ENCODE measurements around the gene PLIN3. TPM values are rescaled to one million over a fixed set of nuclear protein-coding genes. Genes with fewer than 3 reads are reported as not detected.

PLIN3 gene
- total and polyA plus RNA-seq, 9 of the 15 experiments (the other 6 are each of a cell fraction or from before 2014, with no cell fraction given) = 7.5 to 75.6 (median 43.1) TPM

DNA sequence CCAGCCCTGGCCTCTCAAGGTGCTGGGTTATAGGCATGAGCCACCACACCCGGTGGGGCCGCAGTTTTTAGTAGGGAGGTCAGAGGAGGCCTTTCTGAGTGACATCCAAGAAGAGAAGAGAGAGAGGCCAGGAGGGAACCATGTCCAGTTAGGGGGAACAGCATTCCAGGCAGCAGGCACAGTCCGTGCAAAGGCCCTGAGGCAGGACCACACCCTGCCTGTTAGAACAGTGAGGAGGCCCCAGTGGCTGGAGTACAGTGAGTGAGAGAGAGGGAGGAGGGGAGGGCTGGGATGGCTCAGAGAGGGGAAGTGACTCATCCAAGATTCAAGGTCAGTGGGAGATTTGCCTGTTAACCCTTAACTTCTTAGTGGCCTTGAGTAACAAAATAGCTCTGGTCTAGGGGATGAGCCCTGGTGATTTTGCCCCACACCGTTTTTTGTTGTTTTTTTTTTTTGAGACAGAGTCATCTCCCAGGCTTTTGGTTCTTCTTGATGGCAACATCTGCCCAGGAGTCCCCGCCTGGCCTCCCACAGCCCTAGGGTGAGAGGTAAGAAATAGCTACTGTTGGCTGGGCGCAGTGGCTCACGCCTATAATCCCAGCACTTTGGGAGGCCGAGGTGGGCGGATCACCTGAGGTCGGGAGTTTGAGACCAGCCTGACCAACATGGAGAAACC, 2.7 kb upstream of the PLIN3 start (continued):
- TF ChIP-seq ZNF224 (CRISPR knock-in tag; IDR thresholded peaks at IDR 0.05) (no peak), ETV1 (tag; conservative IDR thresholded peaks at IDR 0.05; ENCODE audit: low read depth) (peak; percentile 97), EHMT2 (IDR thresholded peaks at IDR 0.05) (no peak), CBX8 (IDR thresholded peaks at IDR 0.05; ENCODE audit: borderline replicate concordance, extremely low read depth, low read depth, low read length, poor library complexity, severe bottlenecking) (no peak), SIRT6 (IDR thresholded peaks at IDR 0.05; ENCODE audit: low read depth, low read length) (no peak), ZNF830 (CRISPR knock-in tag; IDR thresholded peaks at IDR 0.05) (no peak), ZNF12 (CRISPR knock-in tag; IDR thresholded peaks at IDR 0.05) (no peak), MAFG (tag; conservative IDR thresholded peaks at IDR 0.05) (no peak), GTF2E2 (tag; IDR thresholded peaks at IDR 0.05) (no peak), ZNF274 (IDR thresholded peaks at IDR 0.05; ENCODE audit: borderline replicate concordance, low read depth, low read length) (no peak), RBFOX2 (IDR thresholded peaks at IDR 0.05; ENCODE audit: low read depth, low read length) (no peak), SAFB (IDR thresholded peaks at IDR 0.05; ENCODE audit: borderline replicate concordance, low read depth, low read length) (no peak), DNMT1 (IDR thresholded peaks at IDR 0.05) (no peak), NFIC (IDR thresholded peaks at IDR 0.05) (peak; percentile 63), ERF (CRISPR knock-in tag; IDR thresholded peaks at IDR 0.05) (no peak), SMARCB1 (IDR thresholded peaks at IDR 0.05; ENCODE audit: insufficient read length, low read depth) (peak; percentile 39), TEAD4 (IDR thresholded peaks at IDR 0.05; ENCODE audit: low read length) (peak; percentile 44), TEAD4 (CRISPR knock-in tag; IDR thresholded peaks at IDR 0.05; ENCODE audit: borderline replicate concordance) (no peak), ZNF140 (CRISPR knock-in tag; IDR thresholded peaks at IDR 0.05) (no peak), ZNF431 (CRISPR knock-in tag; IDR thresholded peaks at IDR 0.05) (no peak), LCOR (CRISPR knock-in tag; IDR thresholded peaks at IDR 0.05) (peak; percentile 60; the same call in 1 of the 2 replicates)
- TF ChIP-seq, protein P1, sequence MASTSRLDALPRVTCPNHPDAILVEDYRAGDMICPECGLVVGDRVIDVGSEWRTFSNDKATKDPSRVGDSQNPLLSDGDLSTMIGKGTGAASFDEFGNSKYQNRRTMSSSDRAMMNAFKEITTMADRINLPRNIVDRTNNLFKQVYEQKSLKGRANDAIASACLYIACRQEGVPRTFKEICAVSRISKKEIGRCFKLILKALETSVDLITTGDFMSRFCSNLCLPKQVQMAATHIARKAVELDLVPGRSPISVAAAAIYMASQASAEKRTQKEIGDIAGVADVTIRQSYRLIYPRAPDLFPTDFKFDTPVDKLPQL (IDR thresholded peaks at IDR 0.05; ENCODE audit: extremely low read depth, insufficient read length) = no peak
- TF ChIP-seq, protein P2, sequence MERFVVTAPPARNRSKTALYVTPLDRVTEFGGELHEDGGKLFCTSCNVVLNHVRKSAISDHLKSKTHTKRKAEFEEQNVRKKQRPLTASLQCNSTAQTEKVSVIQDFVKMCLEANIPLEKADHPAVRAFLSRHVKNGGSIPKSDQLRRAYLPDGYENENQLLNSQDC (CRISPR knock-in tag; IDR thresholded peaks at IDR 0.05) = no peak
- TF ChIP-seq, protein P3, sequence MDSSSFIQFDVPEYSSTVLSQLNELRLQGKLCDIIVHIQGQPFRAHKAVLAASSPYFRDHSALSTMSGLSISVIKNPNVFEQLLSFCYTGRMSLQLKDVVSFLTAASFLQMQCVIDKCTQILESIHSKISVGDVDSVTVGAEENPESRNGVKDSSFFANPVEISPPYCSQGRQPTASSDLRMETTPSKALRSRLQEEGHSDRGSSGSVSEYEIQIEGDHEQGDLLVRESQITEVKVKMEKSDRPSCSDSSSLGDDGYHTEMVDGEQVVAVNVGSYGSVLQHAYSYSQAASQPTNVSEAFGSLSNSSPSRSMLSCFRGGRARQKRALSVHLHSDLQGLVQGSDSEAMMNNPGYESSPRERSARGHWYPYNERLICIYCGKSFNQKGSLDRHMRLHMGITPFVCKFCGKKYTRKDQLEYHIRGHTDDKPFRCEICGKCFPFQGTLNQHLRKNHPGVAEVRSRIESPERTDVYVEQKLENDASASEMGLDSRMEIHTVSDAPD (CRISPR knock-in tag; IDR thresholded peaks at IDR 0.05) = no peak
- TF ChIP-seq, protein P4, sequence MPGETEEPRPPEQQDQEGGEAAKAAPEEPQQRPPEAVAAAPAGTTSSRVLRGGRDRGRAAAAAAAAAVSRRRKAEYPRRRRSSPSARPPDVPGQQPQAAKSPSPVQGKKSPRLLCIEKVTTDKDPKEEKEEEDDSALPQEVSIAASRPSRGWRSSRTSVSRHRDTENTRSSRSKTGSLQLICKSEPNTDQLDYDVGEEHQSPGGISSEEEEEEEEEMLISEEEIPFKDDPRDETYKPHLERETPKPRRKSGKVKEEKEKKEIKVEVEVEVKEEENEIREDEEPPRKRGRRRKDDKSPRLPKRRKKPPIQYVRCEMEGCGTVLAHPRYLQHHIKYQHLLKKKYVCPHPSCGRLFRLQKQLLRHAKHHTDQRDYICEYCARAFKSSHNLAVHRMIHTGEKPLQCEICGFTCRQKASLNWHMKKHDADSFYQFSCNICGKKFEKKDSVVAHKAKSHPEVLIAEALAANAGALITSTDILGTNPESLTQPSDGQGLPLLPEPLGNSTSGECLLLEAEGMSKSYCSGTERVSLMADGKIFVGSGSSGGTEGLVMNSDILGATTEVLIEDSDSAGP (CRISPR knock-in tag; IDR thresholded peaks at IDR 0.05) = 0 out of 2 replicates have a peak, but pooled peaks have one; percentile 41

Data from K562 (cell line).